Lung (tissue), 12 donors: ENCODE measurements around the gene PHC3. TPM values are rescaled to one million over a fixed set of nuclear protein-coding genes. Genes with fewer than 3 reads are reported as not detected.

ENCODE experiments used
- ATAC-seq: fragments of 200-7000 bp; cut with Tn5 transposase; one replicate; pipeline ENCODE4 v1.9.1; 2020; ENCODE audit warnings: moderate number of reproducible peaks; ENCODE audit not compliant: insufficient read depth, low FRiP score
- DNase-seq, 3 donors: peaks; one replicate each; pipeline ENCODE4 v3.0.0-alpha.2; 2013 to 2017
- H3K27ac ChIP-seq, 2 donors: one replicate each; pipeline ENCODE4 v1.5.1; 2013; ENCODE audit warnings: mild to moderate bottlenecking in 2 of 2, moderate library complexity in 2 of 2, control low read depth in 1 of 2, inconsistent platforms in 1 of 2, low read depth in 1 of 2, low read length in 1 of 2
- H3K27me3 ChIP-seq, 3 donors: one replicate each; pipeline ENCODE4 v1.5.1; 2013; ENCODE audit warnings: low read length in 2 of 3; ENCODE audit not compliant: control insufficient read depth in 3 of 3, insufficient read depth in 3 of 3
- H3K36me3 ChIP-seq, 4 donors: one replicate each; pipeline ENCODE4 v1.5.1; 2013; ENCODE audit warnings: low read length in 4 of 4, mild to moderate bottlenecking in 1 of 4, moderate library complexity in 1 of 4; ENCODE audit not compliant: control insufficient read depth in 4 of 4, insufficient read depth in 4 of 4
- H3K4me1 ChIP-seq, 5 donors: one replicate each; pipeline ENCODE4 v1.5.1; 2013; ENCODE audit warnings: low read length in 5 of 5, mild to moderate bottlenecking in 2 of 5, moderate library complexity in 1 of 5; ENCODE audit not compliant: control insufficient read depth in 5 of 5, insufficient read depth in 5 of 5
- H3K4me3 ChIP-seq: one replicate; pipeline ENCODE4 v1.5.1; 2013; ENCODE audit warnings: mild to moderate bottlenecking, control low read depth, moderate library complexity
- H3K9ac ChIP-seq, 2 donors: one replicate each; pipeline ENCODE4 v1.5.1; 2013; ENCODE audit warnings: low read length in 2 of 2, control low read depth in 1 of 2; ENCODE audit not compliant: insufficient read depth in 1 of 2
- H3K9me3 ChIP-seq, 4 donors: one replicate each; pipeline ENCODE4 v1.5.1; 2013; ENCODE audit warnings: low read length in 3 of 4, mild to moderate bottlenecking in 1 of 4, moderate library complexity in 1 of 4; ENCODE audit not compliant: control insufficient read depth in 4 of 4, insufficient read depth in 3 of 4
- CTCF ChIP-seq: IDR thresholded peaks from 2 replicates; pipeline ENCODE4 v1.5.1; 2012; ENCODE audit warnings: mild to moderate bottlenecking; ENCODE audit errors: control extremely low read depth, extremely low read depth
- WGBS, 2 donors: extraction: QIAGEN DNeasy Blood & Tissue Kit; methylation state at CpG; one replicate each; pipeline ENCODE4 v1.1.7; 2013; 5-methylcytosine and 5-hydroxymethylcytosine counted together
- polyA plus RNA-seq, 2 donors: library from polyadenylated mRNA; stranded (reverse); fragments of 200-250 nt; gene quantifications; one replicate each; pipeline ENCODE4 v1.2.1, GENCODE V29; 2013
- total RNA-seq, 2 donors: library from RNA; depleted of rRNA in 1 of 2; stranded (reverse); fragments of >200 nt in 1 of 2; gene quantifications; one replicate each; pipeline ENCODE4 v1.2.1, GENCODE V29; 2014 to 2021
- donor health status: control.
- donor health status: control.
- donor health status: Bipolar disorder and iron deficiency.
- donor health status: healthy.
- donor health status: DM: yes; HTN: yes; CAD: no.

Gene PHC3
- total and polyA plus RNA-seq, 4 donors, result 7.6 to 110 (median 31.1) TPM

DNA sequence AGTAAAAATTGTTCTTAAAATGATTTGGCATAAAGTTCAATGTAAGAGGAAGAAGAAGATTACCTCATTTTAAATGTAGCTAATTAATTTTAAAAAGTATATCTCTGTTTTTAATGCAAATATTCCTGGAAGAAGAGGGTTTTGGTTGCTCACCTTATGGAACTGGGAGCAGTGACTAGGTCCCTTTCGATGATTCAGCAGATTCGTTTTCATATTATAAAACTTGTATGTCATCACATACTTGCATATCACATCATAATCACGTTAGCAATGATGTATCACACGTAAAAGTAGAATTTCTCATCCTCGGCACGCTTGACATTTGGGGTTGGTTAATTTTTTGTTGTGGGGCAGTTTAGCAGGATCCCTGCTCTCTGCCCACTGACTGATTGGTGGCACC lies 96.1 kb downstream of the PHC3 start:
- Histone ChIP-seq H3K27ac (no peak overlapping the region), H3K9me3 (no peaks in the 10 kb centered on the region), H3K4me3 (no peak overlapping the region), H3K36me3 (peaks cover 2 to 10% (median 4%) of the 10 kb centered on the region in 4 donors), H3K27me3 (no peaks in the 10 kb centered on the region), H3K9ac (no peak overlapping the region), H3K4me1 (peaks cover 0 to 3% (median 0%) of the 10 kb centered on the region in 5 donors)
- ATAC-seq (no peak), DNase-seq (no peak)
- TF ChIP-seq CTCF, result no peak
- 93 to 97% methylated on average over 6 of the region's 6 CpGs for WGBS, 2 donors

GRCh38 chr3:170083343-170083742 lies 98.2 kb downstream of the PHC3 start:
- 91 to 99% methylated on average over 1 of the region's 1 CpG for WGBS, 2 donors
- Histone ChIP-seq H3K4me1 (peaks cover 0 to 8% (median 0%) of the 10 kb centered on the region in 5 donors), H3K27me3 (no peaks in the 10 kb centered on the region), H3K4me3 (no peak overlapping the region), H3K9me3 (no peaks in the 10 kb centered on the region), H3K27ac (no peak overlapping the region), H3K36me3 (peaks cover 3 to 10% (median 4%) of the 10 kb centered on the region in 4 donors), H3K9ac (no peak overlapping the region)
- no peak for TF ChIP-seq CTCF
- no peak for DNase-seq
- ATAC-seq, result no peak

- peaks cover 0 to 8% (median 0%) of the 10 kb centered on the region in 5 donors for H3K4me1 ChIP-seq
- H3K9me3 ChIP-seq, result no peaks in the 10 kb centered on the region
- no peak overlapping the region for H3K4me3 ChIP-seq
- no peaks in the 10 kb centered on the region for H3K27me3 ChIP-seq
- peaks cover 4 to 6% (median 6%) of the 10 kb centered on the region in 4 donors for H3K36me3 ChIP-seq
- TF ChIP-seq CTCF, result no peak
- no peak overlapping the region for H3K27ac ChIP-seq
- no peak overlapping the region for H3K9ac ChIP-seq
- ATAC-seq (no peak), DNase-seq (no peak)
- 71 to 73% methylated on average over 1 of the region's 1 CpG for WGBS, 2 donors
These were observed 100.3 kb downstream of the PHC3 start for GRCh38 chr3:170081079-170081741.
